Measurements from ENCODE around the gene LRATD1. TPM values are rescaled to one million over a fixed set of nuclear protein-coding genes. Genes with fewer than 3 reads are reported as not detected.

Gene LRATD1, protein sequence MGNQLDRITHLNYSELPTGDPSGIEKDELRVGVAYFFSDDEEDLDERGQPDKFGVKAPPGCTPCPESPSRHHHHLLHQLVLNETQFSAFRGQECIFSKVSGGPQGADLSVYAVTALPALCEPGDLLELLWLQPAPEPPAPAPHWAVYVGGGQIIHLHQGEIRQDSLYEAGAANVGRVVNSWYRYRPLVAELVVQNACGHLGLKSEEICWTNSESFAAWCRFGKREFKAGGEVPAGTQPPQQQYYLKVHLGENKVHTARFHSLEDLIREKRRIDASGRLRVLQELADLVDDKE
- total RNA-seq (1 to 10 TPM; 2.0 to 2.1 TPM), polyA plus RNA-seq (1 to 10 TPM; 1.9 to 3.4 TPM)
- long read RNA-seq, donor 1, full-length matches to known transcripts, result 5 of 8 reads
- long read RNA-seq, donor 1, partial matches to known transcripts, result 0 of 8 reads
- long read RNA-seq, donor 1, other reads (novel, unspliced or antisense), result 3 of 8 reads
- long read RNA-seq, donor 2, partial matches to known transcripts, result 1 of 1 reads
- long read RNA-seq, donor 2, other reads (novel, unspliced or antisense), result 0 of 1 reads

DNA sequence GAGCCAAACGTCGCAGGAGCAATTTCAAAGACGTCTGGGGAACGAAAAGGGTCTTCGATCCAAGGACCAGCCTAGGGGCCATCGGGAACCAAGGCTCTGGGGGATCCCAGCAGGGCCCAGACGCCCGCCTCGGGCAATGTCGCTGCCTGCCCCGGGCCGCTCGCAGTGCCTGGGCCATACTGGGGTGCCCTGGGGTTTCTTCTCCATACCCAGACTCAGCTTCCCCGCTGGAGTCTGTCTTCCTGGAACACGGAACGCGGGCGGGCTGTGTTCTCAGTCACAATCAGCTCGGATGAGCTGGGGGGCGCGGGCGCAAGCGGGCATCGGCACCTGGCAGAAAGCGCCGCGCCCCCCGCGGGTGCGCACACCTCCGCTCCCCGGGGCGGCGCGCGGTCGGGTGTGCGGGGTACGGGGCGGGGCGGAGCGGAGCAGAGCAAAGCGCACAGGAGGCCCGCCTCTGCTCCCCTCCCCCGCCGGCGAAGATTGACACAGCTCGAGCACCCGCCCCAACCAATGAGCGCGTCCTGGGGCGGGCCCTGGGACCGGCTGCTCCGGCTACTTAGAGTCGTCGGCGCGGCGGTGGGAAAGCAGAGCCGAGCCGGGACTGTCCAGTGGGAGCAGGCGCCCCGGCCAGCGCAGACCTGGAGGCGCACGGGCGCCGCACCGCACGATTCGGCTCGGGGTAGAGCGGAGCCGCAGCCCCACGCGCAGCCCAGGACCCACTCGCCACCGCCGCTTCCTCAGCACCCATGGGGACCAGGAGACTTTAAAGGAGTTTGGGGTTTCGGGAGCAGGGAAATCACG, at the start of gene LRATD1:
LRATD1 (plus strand) TSS at position 585 of the 804 bp plus-strand sequence. CDS start 1,263 bp downstream, outside the sequence.
- WGBS, 2 donors, result 2 to 3% methylated on average over 69 to 81 of the region's 81 CpGs
- no peaks in the 10 kb centered on the region for H3K9me3 ChIP-seq (ENCODE audit: control insufficient read depth, low read length)
- no peaks in the 10 kb centered on the region for H3K27me3 ChIP-seq (ENCODE audit: control insufficient read depth in 1 of 2, insufficient read depth in 2 of 2, low read length in 1 of 2)
- H3K27ac ChIP-seq (ENCODE audit: low read depth in 1 of 2, low read length in 2 of 2), result no peak within 1 kb of the TSS
- peak within 1 kb of the TSS; percentile 4 to 55 for H3K4me3 ChIP-seq (ENCODE audit: low read length in 2 of 2)
- DNase-seq, result peak; percentile 78 to 95
- intact Hi-C loops (cut with DNase I), result no loop called here
- peak; percentile 83 for ATAC-seq (ENCODE audit: low FRiP score)
- no peaks in the 10 kb centered on the region for H3K36me3 ChIP-seq (ENCODE audit: control insufficient read depth in 1 of 2, insufficient read depth in 2 of 2, low read length in 1 of 2)
- no peaks in the 10 kb centered on the region for H3K4me1 ChIP-seq (ENCODE audit: control insufficient read depth in 1 of 2, insufficient read depth in 2 of 2, low read length in 2 of 2)

DNA sequence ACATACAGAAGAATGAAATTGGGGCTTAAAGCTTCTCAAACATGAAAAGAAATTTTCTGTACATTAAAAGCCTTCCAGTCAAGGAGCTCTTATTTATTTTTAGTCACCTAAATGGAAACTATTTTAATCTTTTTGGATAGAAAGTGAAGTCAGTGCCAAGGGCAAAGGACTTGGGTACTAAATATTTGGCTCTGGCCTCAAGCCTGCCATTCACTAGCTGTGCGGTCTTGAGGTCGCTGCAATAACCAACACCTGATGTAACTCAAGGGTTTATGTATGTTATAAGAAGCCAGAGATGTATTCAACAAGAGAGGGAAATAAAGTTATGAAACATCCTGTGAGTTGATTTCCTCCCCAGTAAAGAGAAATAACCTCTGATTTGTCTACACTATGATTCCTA, 49.5 kb upstream of the LRATD1 start:
- ATAC-seq (ENCODE audit: low FRiP score), result no peak
- 71 to 83% methylated on average over 2 of the region's 2 CpGs for WGBS, 2 donors
- Histone ChIP-seq H3K9me3 (ENCODE audit: control insufficient read depth, low read length) (no peaks in the 10 kb centered on the region), H3K4me1 (ENCODE audit: control insufficient read depth in 1 of 2, insufficient read depth in 2 of 2, low read length in 2 of 2) (peaks cover 0 to 1% of the 10 kb centered on the region in 2 donors), H3K27ac (ENCODE audit: low read depth in 1 of 2, low read length in 2 of 2) (no peak overlapping the region), H3K27me3 (ENCODE audit: control insufficient read depth in 1 of 2, insufficient read depth in 2 of 2, low read length in 1 of 2) (no peaks in the 10 kb centered on the region), H3K36me3 (ENCODE audit: control insufficient read depth in 1 of 2, insufficient read depth in 2 of 2, low read length in 1 of 2) (no peaks in the 10 kb centered on the region), H3K4me3 (ENCODE audit: low read length in 2 of 2) (no peak overlapping the region)
- DNase-seq, result no peak
- intact Hi-C loops (cut with DNase I), result no loop called here

DNA sequence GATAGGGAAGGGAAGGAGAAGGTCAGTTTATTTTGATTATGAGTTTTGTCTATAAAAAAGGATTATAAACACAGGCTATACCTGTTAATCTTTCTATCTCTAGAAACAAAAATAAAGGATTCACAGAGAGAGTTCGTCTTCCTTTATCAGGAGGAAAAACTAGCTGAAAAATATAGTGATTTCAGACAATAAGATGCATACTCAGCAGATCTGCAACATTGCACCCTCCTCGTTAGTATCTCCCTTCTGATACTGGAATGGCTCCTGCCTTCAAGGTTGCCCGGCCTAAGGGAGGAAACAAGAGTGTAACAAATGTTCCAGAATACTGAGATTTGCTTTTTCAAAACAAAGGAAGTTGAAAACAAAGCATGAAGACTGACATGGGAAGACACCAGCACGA, 48.7 kb upstream of the LRATD1 start:
- H3K27me3 ChIP-seq (ENCODE audit: control insufficient read depth in 1 of 2, insufficient read depth in 2 of 2, low read length in 1 of 2), result no peaks in the 10 kb centered on the region
- intact Hi-C loops (cut with DNase I), result no loop called here
- H3K4me3 ChIP-seq (ENCODE audit: low read length in 2 of 2), result no peak overlapping the region
- no peaks in the 10 kb centered on the region for H3K36me3 ChIP-seq (ENCODE audit: control insufficient read depth in 1 of 2, insufficient read depth in 2 of 2, low read length in 1 of 2)
- no peak overlapping the region for H3K27ac ChIP-seq (ENCODE audit: low read depth in 1 of 2, low read length in 2 of 2)
- ATAC-seq (ENCODE audit: low FRiP score) (no peak), DNase-seq (no peak)
- WGBS, 2 donors, result 55 to 60% methylated on average over 4 of the region's 4 CpGs
- H3K4me1 ChIP-seq (ENCODE audit: control insufficient read depth in 1 of 2, insufficient read depth in 2 of 2, low read length in 2 of 2), result peaks cover 0 to 1% of the 10 kb centered on the region in 2 donors
- no peaks in the 10 kb centered on the region for H3K9me3 ChIP-seq (ENCODE audit: control insufficient read depth, low read length)

DNA sequence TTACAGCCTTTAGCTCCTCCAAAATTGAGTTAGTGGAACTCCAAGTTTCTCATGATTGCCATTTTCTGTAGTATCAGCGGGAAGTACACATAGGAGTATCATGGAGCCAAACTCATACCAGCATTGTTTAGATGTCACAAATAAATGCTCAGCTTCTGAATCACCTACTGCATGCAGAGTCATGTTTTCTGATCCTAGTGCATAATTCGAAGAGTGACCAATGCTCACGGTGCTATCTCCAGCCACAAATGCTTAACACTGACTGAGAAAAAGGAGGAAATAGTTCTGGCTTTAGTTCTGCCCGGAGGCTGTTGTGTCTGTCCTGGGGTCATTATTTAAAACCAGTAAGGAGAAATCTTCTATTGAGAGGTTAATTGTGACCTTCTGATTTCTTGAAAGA, 45.4 kb upstream of the LRATD1 start:
- Histone ChIP-seq H3K9me3 (ENCODE audit: control insufficient read depth, low read length) (no peaks in the 10 kb centered on the region), H3K4me1 (ENCODE audit: control insufficient read depth in 1 of 2, insufficient read depth in 2 of 2, low read length in 2 of 2) (peaks cover 0 to 1% of the 10 kb centered on the region in 2 donors), H3K27me3 (ENCODE audit: control insufficient read depth in 1 of 2, insufficient read depth in 2 of 2, low read length in 1 of 2) (no peaks in the 10 kb centered on the region), H3K27ac (ENCODE audit: low read depth in 1 of 2, low read length in 2 of 2) (no peak overlapping the region), H3K36me3 (ENCODE audit: control insufficient read depth in 1 of 2, insufficient read depth in 2 of 2, low read length in 1 of 2) (no peaks in the 10 kb centered on the region), H3K4me3 (ENCODE audit: low read length in 2 of 2) (no peak overlapping the region)
- DNase-seq (no peak), ATAC-seq (ENCODE audit: low FRiP score) (no peak)
- intact Hi-C loops (cut with DNase I), result no loop called here
- WGBS, 2 donors, result 85 to 86% methylated on average over 4 of the region's 4 CpGs

DNA sequence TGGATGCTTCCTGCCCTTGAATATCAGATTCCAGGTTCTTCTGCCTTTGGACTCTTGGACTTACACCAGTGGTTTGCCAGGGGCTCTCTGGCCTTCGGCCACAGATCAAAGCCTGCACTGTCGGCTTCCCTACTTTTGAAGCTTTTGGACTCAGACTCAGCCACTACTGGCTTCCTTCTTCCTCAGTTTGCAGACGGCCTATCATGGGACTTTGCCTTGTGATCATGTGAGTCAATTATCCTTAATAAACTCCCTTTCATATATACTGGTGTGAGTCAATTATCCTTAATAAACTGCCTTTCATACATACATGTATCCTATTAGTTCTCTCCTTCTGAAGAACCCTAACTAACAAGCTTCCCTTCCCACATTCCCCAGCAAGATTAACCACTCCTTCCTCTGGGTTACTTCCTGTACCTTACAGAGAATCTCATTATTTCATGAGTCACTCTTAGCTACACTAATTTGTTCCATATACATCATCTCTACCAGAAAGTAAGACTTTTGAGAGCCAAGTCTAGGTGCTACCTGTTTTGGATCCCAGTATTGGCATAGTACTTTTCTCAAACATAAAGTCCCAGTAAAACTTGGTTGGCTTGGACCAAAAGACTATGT, 31.3 kb upstream of the LRATD1 start:
- no peaks in the 10 kb centered on the region for H3K4me1 ChIP-seq (ENCODE audit: control insufficient read depth in 1 of 2, insufficient read depth in 2 of 2, low read length in 2 of 2)
- WGBS, 2 donors, result 90 to 95% methylated on average over 3 of the region's 3 CpGs
- H3K36me3 ChIP-seq (ENCODE audit: control insufficient read depth in 1 of 2, insufficient read depth in 2 of 2, low read length in 1 of 2), result no peaks in the 10 kb centered on the region
- ATAC-seq (ENCODE audit: low FRiP score) (no peak), DNase-seq (no peak)
- intact Hi-C loops (cut with DNase I), result no loop called here
- no peaks in the 10 kb centered on the region for H3K9me3 ChIP-seq (ENCODE audit: control insufficient read depth, low read length)
- no peak overlapping the region for H3K4me3 ChIP-seq (ENCODE audit: low read length in 2 of 2)
- no peak overlapping the region for H3K27ac ChIP-seq (ENCODE audit: low read depth in 1 of 2, low read length in 2 of 2)
- H3K27me3 ChIP-seq (ENCODE audit: control insufficient read depth in 1 of 2, insufficient read depth in 2 of 2, low read length in 1 of 2), result no peaks in the 10 kb centered on the region

DNA sequence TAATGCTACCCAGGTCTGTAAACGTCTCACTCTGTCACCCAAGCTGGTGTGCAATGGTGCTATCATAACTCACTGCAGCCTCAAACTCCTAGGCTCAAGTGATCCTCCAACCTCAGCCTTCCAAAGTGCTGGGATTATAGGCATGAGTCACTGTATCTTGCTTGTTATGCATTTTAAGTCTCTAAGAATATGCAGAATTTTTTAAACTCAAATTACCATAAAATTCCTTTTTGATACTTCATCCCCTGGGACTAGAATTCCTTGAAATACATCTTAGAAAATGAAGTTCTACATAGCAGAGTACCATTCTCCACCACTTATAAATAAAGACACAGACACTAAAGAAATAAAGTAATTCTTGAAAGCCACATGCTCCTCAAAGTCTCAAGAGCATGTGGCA, 30.2 kb upstream of the LRATD1 start:
- DNase-seq (no peak), ATAC-seq (ENCODE audit: low FRiP score) (no peak)
- intact Hi-C loops (cut with DNase I), result no loop called here
- no peaks in the 10 kb centered on the region for H3K36me3 ChIP-seq (ENCODE audit: control insufficient read depth in 1 of 2, insufficient read depth in 2 of 2, low read length in 1 of 2)
- no peaks in the 10 kb centered on the region for H3K4me1 ChIP-seq (ENCODE audit: control insufficient read depth in 1 of 2, insufficient read depth in 2 of 2, low read length in 2 of 2)
- no peaks in the 10 kb centered on the region for H3K27me3 ChIP-seq (ENCODE audit: control insufficient read depth in 1 of 2, insufficient read depth in 2 of 2, low read length in 1 of 2)
- no peaks in the 10 kb centered on the region for H3K9me3 ChIP-seq (ENCODE audit: control insufficient read depth, low read length)
- no peak overlapping the region for H3K4me3 ChIP-seq (ENCODE audit: low read length in 2 of 2)
- WGBS, 2 donors, result 45 to 55% methylated on average over 1 of the region's 1 CpG
- no peak overlapping the region for H3K27ac ChIP-seq (ENCODE audit: low read depth in 1 of 2, low read length in 2 of 2)

GRCh38 chr2:14603676-14604075, 28.8 kb upstream of the LRATD1 start:
- WGBS, 2 donors, result 50 to 54% methylated on average over 2 of the region's 2 CpGs
- Histone ChIP-seq H3K4me3 (ENCODE audit: low read length in 2 of 2) (no peak overlapping the region), H3K27me3 (ENCODE audit: control insufficient read depth in 1 of 2, insufficient read depth in 2 of 2, low read length in 1 of 2) (no peaks in the 10 kb centered on the region), H3K9me3 (ENCODE audit: control insufficient read depth, low read length) (no peaks in the 10 kb centered on the region), H3K36me3 (ENCODE audit: control insufficient read depth in 1 of 2, insufficient read depth in 2 of 2, low read length in 1 of 2) (no peaks in the 10 kb centered on the region), H3K4me1 (ENCODE audit: control insufficient read depth in 1 of 2, insufficient read depth in 2 of 2, low read length in 2 of 2) (no peaks in the 10 kb centered on the region), H3K27ac (ENCODE audit: low read depth in 1 of 2, low read length in 2 of 2) (no peak overlapping the region)
- intact Hi-C loops (cut with DNase I), result no loop called here
- DNase-seq, result no peak
- ATAC-seq (ENCODE audit: low FRiP score), result no peak

DNA sequence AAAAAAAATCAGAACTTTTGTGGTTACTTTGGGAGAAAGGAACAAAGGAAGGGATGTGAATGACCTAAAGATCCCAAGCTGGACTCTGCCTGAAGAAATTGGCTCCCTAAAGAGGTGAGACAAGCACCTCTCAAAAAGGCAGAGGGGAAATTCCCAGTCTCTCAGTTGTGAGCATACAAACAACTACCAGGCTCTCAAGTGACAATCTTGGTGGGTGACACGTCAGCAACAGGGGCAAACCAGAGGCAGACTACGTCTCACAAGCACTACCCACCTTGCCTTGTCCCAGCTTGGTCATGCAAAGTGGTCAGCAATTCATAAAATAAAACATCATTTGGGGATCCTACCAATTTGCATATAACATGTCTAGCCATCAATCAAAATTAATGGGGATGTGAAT, 24.3 kb upstream of the LRATD1 start:
- ATAC-seq (ENCODE audit: low FRiP score), result no peak
- no peaks in the 10 kb centered on the region for H3K36me3 ChIP-seq (ENCODE audit: control insufficient read depth in 1 of 2, insufficient read depth in 2 of 2, low read length in 1 of 2)
- no peaks in the 10 kb centered on the region for H3K4me1 ChIP-seq (ENCODE audit: control insufficient read depth in 1 of 2, insufficient read depth in 2 of 2, low read length in 2 of 2)
- WGBS, 2 donors, result 80 to 81% methylated on average over 2 of the region's 2 CpGs
- H3K27ac ChIP-seq (ENCODE audit: low read depth in 1 of 2, low read length in 2 of 2), result no peak overlapping the region
- intact Hi-C loops (cut with DNase I), result no loop called here
- no peaks in the 10 kb centered on the region for H3K27me3 ChIP-seq (ENCODE audit: control insufficient read depth in 1 of 2, insufficient read depth in 2 of 2, low read length in 1 of 2)
- no peak for DNase-seq
- H3K9me3 ChIP-seq (ENCODE audit: control insufficient read depth, low read length), result no peaks in the 10 kb centered on the region
- no peak overlapping the region for H3K4me3 ChIP-seq (ENCODE audit: low read length in 2 of 2)
